ENCODE data around the gene EFTUD2.
A peak's percentile ranks its signal among the peaks of the same experiment; 100 is the strongest.
"Not testable (repeated sequence)": the region's sequence is repeated elsewhere in the genome, so short reads cannot be mapped to it uniquely, and the experiment has no call there.

The EFTUD2 gene

GRCh38 chr17:44899074-44899782 is at the start of gene EFTUD2:
Gene EFTUD2, minus strand, starts transcription at chr17:44899445. Its CDS starts 4,924 bp downstream, at chr17:44894521.
- no peak for TF ChIP-seq CTCF (IDR thresholded peaks at IDR 0.05; ENCODE audit: borderline replicate concordance, insufficient read depth, low read depth, low read length)
- H3K4me3 ChIP-seq (ENCODE audit: low read depth, low read length) = peak within 1 kb of the TSS; percentile 75

DNA sequence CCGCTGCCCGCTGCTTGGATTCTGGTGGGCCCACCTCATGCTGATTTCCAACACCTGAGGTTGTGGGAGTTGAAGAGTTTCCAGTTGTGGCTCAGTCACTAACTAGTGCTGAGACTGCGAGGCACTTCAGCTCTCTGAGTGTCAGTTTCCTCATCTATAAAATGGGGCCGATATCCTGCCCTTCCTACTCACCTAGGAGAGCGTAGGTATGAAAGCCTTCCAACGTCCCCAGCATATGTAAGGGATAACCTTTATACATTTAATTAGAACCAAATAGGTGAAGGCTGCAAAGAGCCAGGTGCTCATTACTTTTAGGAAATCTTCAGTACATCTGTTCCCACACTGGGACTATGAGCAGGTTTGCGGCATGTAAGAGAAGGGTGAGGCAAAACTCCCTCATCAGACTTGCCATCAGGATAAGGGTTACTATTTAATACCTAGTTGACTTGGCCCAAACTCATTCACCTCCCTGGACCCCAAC is 49.1 kb upstream of the EFTUD2 start:
- TF ChIP-seq CTCF (IDR thresholded peaks at IDR 0.05; ENCODE audit: borderline replicate concordance, insufficient read depth, low read depth, low read length) = no peak
- peak overlapping the region; percentile 93 for H3K4me3 ChIP-seq (ENCODE audit: low read depth, low read length)

GRCh38 chr17:44947461-44948314 is 48.4 kb upstream of the EFTUD2 start, which contains the start of gene KIF18B:
Gene KIF18B, minus strand, starts transcription at chr17:44947773. Its CDS starts 11,429 bp downstream, at chr17:44936344.
- H3K4me3 ChIP-seq (ENCODE audit: low read depth, low read length) = peak within 1 kb of the TSS; percentile 93
- TF ChIP-seq CTCF (IDR thresholded peaks at IDR 0.05; ENCODE audit: borderline replicate concordance, insufficient read depth, low read depth, low read length) = no peak

DNA sequence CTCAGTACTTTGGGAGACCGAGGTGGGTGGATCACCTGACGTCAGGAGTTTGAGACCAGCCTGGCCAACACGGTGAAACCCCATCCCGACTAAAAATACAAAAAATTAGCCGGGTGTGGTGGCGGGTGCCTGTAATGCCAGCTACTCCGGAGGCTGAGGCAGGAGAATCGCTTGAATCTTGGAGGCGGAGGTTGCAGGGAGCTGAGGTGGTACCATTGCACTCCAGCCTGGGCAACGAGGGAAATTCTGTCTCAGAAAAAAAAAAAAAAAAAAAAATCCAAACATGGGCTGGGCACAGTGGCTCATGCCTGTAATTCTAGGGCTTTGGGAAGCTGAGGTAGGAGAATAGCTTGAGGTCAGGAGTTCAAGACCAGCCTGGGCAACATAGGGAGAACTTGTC is 46.4 kb upstream of the EFTUD2 start:
- not testable (repeated sequence) for H3K4me3 ChIP-seq (ENCODE audit: low read depth, low read length)

- no peak overlapping the region for H3K4me3 ChIP-seq (ENCODE audit: low read depth, low read length)
- TF ChIP-seq CTCF (IDR thresholded peaks at IDR 0.05; ENCODE audit: borderline replicate concordance, insufficient read depth, low read depth, low read length) = no peak
Observed at GRCh38 chr17:44942456-44942855, 43.2 kb upstream of the EFTUD2 start.

- TF ChIP-seq CTCF (IDR thresholded peaks at IDR 0.05; ENCODE audit: borderline replicate concordance, insufficient read depth, low read depth, low read length) = no peak
- no peak overlapping the region for H3K4me3 ChIP-seq (ENCODE audit: low read depth, low read length)
Observed at GRCh38 chr17:44941712-44942331, 42.6 kb upstream of the EFTUD2 start.

DNA sequence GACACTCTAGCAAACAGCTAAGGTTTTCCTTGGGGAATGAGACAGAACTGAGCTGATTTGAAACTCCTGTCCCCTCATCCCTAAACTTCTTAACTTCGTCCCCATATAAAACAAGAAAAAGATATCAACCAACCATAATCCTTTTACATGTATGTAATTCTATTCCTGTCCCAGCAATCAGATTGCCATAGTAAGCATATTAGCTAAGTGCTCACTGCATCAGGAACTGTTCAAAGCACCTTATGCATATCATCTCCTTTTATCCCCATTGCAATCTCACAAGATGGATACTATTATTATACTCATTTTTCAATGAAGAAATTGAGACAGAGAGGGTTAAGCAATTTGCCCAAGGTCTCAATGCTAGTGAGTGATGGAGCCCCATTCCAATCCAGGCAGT is 41.5 kb upstream of the EFTUD2 start:
- TF ChIP-seq CTCF (IDR thresholded peaks at IDR 0.05; ENCODE audit: borderline replicate concordance, insufficient read depth, low read depth, low read length) = no peak
- no peak overlapping the region for H3K4me3 ChIP-seq (ENCODE audit: low read depth, low read length)

Data from GM12875 (cell line).